ENCODE measurements around the gene FAXDC2. TPM values are rescaled to one million over a fixed set of nuclear protein-coding genes. Genes with fewer than 3 reads are reported as not detected.
A peak's percentile ranks its signal among the peaks of the same experiment; 100 is the strongest.

The FAXDC2 gene
- total RNA-seq, 2 donors from 2014 or later, result 2.3 to 6.2 TPM

DNA sequence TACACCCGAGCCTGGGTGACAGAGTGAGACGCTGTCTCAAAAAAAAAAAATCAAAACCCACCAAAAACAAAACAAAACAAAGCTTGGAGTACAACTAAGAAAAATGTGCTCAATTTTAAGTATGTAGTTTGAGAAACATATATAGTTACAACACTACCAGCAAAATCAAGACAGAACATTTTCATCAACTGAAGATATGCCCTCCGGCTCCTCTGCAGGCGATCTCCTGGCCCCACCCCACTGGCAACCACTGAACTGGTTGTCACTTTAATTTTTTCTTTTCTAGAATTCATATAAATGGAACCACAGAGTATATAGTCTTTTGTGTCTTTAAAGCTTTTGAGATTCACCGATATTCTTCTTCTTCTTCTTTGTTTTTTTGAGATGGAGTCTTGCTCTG lies 43.0 kb upstream of the FAXDC2 start:
- no peaks in the 10 kb centered on the region for H3K9me3 Mint-ChIP-seq
- TF ChIP-seq, protein P1, sequence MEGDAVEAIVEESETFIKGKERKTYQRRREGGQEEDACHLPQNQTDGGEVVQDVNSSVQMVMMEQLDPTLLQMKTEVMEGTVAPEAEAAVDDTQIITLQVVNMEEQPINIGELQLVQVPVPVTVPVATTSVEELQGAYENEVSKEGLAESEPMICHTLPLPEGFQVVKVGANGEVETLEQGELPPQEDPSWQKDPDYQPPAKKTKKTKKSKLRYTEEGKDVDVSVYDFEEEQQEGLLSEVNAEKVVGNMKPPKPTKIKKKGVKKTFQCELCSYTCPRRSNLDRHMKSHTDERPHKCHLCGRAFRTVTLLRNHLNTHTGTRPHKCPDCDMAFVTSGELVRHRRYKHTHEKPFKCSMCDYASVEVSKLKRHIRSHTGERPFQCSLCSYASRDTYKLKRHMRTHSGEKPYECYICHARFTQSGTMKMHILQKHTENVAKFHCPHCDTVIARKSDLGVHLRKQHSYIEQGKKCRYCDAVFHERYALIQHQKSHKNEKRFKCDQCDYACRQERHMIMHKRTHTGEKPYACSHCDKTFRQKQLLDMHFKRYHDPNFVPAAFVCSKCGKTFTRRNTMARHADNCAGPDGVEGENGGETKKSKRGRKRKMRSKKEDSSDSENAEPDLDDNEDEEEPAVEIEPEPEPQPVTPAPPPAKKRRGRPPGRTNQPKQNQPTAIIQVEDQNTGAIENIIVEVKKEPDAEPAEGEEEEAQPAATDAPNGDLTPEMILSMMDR (conservative IDR thresholded peaks at IDR 0.05), result no peak
- no peak overlapping the region for H3K4me3 Mint-ChIP-seq
- no peaks in the 10 kb centered on the region for H3K27me3 Mint-ChIP-seq (ENCODE audit: insufficient read depth)
- Histone ChIP-seq H3K9ac (ENCODE audit: extremely low read depth, low read length, poor library complexity, severe bottlenecking) (no peak overlapping the region), H3K27ac (ENCODE audit: low read depth, low read length) (no peak overlapping the region), H3K4me1 (ENCODE audit: control insufficient read depth, insufficient read depth, low read length) (no peaks in the 10 kb centered on the region), H3K36me3 (ENCODE audit: control insufficient read depth, insufficient read depth, low read length) (peaks cover 91% of the 10 kb centered on the region), H3K27me3 (ENCODE audit: control insufficient read depth, insufficient read depth, low read length, poor library complexity, severe bottlenecking) (no peaks in the 10 kb centered on the region), H3K9me3 (ENCODE audit: control insufficient read depth, low read length) (peaks cover 12% of the 10 kb centered on the region), H3K4me3 (ENCODE audit: low read length) (no peak overlapping the region)
- no peak overlapping the region for H3K27ac Mint-ChIP-seq
- H3K4me1 Mint-ChIP-seq, result peaks cover 17% of the 10 kb centered on the region
- no peak for DNase-seq
- WGBS, 2 experiments (ENCODE audit: insufficient coverage in 1 of 2, insufficient read length in 1 of 2), result 85% methylated on average over 5 of the region's 5 CpGs; no CpG with 5 or more reads in 1 of the 2 experiments
- H3K36me3 Mint-ChIP-seq (ENCODE audit: low read depth), result peaks cover 80% of the 10 kb centered on the region

DNA sequence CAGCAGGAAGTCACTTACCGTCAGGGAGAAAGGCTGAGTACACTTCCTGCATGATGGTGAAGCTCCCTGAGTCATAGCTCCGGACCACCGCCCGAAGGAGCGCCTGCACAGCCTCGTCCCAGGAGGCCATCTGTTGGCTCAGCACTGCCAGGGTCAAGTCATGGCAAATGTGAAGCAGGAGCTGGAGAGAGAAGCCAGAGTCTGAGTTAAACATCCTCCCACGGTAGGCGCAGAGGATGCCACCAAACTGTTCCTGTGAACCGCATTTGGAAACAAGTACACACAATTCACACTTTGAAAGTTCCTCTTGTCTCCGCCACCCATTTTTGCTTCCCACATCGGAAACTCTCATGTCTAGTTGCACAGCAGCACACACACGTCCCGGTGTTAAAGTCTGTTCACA lies 42.0 kb upstream of the FAXDC2 start:
- Mint-ChIP-seq H3K4me1 (peaks cover 17% of the 10 kb centered on the region), H3K27me3 (ENCODE audit: insufficient read depth) (no peaks in the 10 kb centered on the region), H3K9me3 (no peaks in the 10 kb centered on the region), H3K36me3 (ENCODE audit: low read depth) (peaks cover 84% of the 10 kb centered on the region), H3K4me3 (no peak overlapping the region), H3K27ac (no peak overlapping the region)
- Histone ChIP-seq H3K9me3 (ENCODE audit: control insufficient read depth, low read length) (peaks cover 22% of the 10 kb centered on the region), H3K9ac (ENCODE audit: extremely low read depth, low read length, poor library complexity, severe bottlenecking) (no peak overlapping the region), H3K36me3 (ENCODE audit: control insufficient read depth, insufficient read depth, low read length) (peaks cover 92% of the 10 kb centered on the region), H3K4me3 (ENCODE audit: low read length) (no peak overlapping the region), H3K4me1 (ENCODE audit: control insufficient read depth, insufficient read depth, low read length) (no peaks in the 10 kb centered on the region), H3K27me3 (ENCODE audit: control insufficient read depth, insufficient read depth, low read length, poor library complexity, severe bottlenecking) (no peaks in the 10 kb centered on the region), H3K27ac (ENCODE audit: low read depth, low read length) (no peak overlapping the region)
- DNase-seq, result no peak
- 86 to 97% methylated on average over 9 to 13 of the region's 13 CpGs for WGBS, 2 experiments (ENCODE audit: insufficient coverage in 1 of 2, insufficient read length in 1 of 2)
- TF ChIP-seq, protein P1 (conservative IDR thresholded peaks at IDR 0.05), result no peak

DNA sequence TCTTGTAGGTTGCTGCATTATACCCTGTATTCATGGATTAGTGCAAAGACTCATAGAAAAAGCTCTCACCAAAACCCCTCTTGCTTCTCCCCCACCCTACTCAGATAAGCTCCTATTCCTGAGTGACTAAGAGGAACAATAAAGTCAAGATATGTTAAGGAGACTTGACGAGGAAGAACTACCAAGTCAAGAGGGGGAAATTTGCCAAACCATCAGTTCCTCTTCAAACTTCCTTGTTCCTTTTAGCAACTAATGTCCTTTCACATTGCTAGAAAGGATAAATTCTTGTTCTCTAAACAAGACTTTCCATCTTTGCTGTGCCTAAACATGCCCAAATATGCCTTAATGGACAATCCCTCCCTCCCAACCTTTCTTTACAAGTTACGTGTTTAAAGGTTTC lies 35.0 kb upstream of the FAXDC2 start:
- no peak overlapping the region for H3K27ac Mint-ChIP-seq
- H3K36me3 ChIP-seq (ENCODE audit: control insufficient read depth, insufficient read depth, low read length), result peaks cover 59% of the 10 kb centered on the region

More for the DNA sequence above, 35.0 kb upstream of the FAXDC2 start:
- no peak overlapping the region for H3K27ac ChIP-seq (ENCODE audit: low read depth, low read length)
- H3K9me3 ChIP-seq (ENCODE audit: control insufficient read depth, low read length), result peaks cover 55% of the 10 kb centered on the region
- no peaks in the 10 kb centered on the region for H3K4me1 Mint-ChIP-seq
- H3K4me3 ChIP-seq (ENCODE audit: low read length), result peak overlapping the region; percentile 42
- WGBS, 2 experiments (ENCODE audit: insufficient coverage in 1 of 2, insufficient read length in 1 of 2), result 95 to 100% methylated on average over 1 to 2 of the region's 2 CpGs
- H3K9ac ChIP-seq (ENCODE audit: extremely low read depth, low read length, poor library complexity, severe bottlenecking), result no peak overlapping the region
- TF ChIP-seq, protein P1 (conservative IDR thresholded peaks at IDR 0.05), result no peak
- peaks cover 28% of the 10 kb centered on the region for H3K9me3 Mint-ChIP-seq
- H3K36me3 Mint-ChIP-seq (ENCODE audit: low read depth), result peaks cover 79% of the 10 kb centered on the region
- no peak for DNase-seq
- H3K4me3 Mint-ChIP-seq, result no peak overlapping the region
- no peaks in the 10 kb centered on the region for H3K4me1 ChIP-seq (ENCODE audit: control insufficient read depth, insufficient read depth, low read length)
- H3K27me3 Mint-ChIP-seq (ENCODE audit: insufficient read depth), result no peaks in the 10 kb centered on the region
- no peaks in the 10 kb centered on the region for H3K27me3 ChIP-seq (ENCODE audit: control insufficient read depth, insufficient read depth, low read length, poor library complexity, severe bottlenecking)

All from endodermal cell (in vitro differentiated cells).